Subcutaneous abdominal adipose tissue (tissue), 5 donors: ENCODE measurements around the gene LRTM1.

ENCODE experiments used
- H3K27ac ChIP-seq: one replicate; pipeline ENCODE4 v1.7.0; 2013; ENCODE audit warnings: low read depth, mild to moderate bottlenecking, inconsistent platforms, low read length, moderate library complexity
- H3K27me3 ChIP-seq, 5 donors: one replicate each; pipeline ENCODE4 v1.7.0; 2013; ENCODE audit warnings: low read length in 5 of 5, inconsistent platforms in 1 of 5; ENCODE audit not compliant: control insufficient read depth in 5 of 5, insufficient read depth in 4 of 5
- H3K36me3 ChIP-seq, 5 donors: one replicate each; pipeline ENCODE4 v1.7.0; 2013; ENCODE audit warnings: low read length in 5 of 5; ENCODE audit not compliant: control insufficient read depth in 5 of 5, insufficient read depth in 5 of 5
- H3K4me1 ChIP-seq, 5 donors: one replicate each; pipeline ENCODE4 v1.7.0; 2013; ENCODE audit warnings: low read length in 5 of 5, mild to moderate bottlenecking in 3 of 5, moderate library complexity in 1 of 5; ENCODE audit not compliant: control insufficient read depth in 5 of 5, insufficient read depth in 5 of 5
- H3K4me3 ChIP-seq, 5 donors: one replicate each; pipeline ENCODE4 v1.7.0; 2013; ENCODE audit warnings: low read length in 5 of 5, low read depth in 1 of 5
- H3K9ac ChIP-seq, 5 donors: one replicate each; pipeline ENCODE4 v1.7.0; 2013; ENCODE audit warnings: low read length in 5 of 5, mild to moderate bottlenecking in 4 of 5, moderate library complexity in 3 of 5
- H3K9me3 ChIP-seq, 5 donors: one replicate each; pipeline ENCODE4 v1.7.0; 2013; ENCODE audit warnings: low read length in 5 of 5; ENCODE audit not compliant: control insufficient read depth in 5 of 5
- donor health status: healthy.
- donor health status: healthy.
- donor health status: healthy.
- donor health status: healthy.
- donor health status: healthy.

LRTM1 gene

DNA sequence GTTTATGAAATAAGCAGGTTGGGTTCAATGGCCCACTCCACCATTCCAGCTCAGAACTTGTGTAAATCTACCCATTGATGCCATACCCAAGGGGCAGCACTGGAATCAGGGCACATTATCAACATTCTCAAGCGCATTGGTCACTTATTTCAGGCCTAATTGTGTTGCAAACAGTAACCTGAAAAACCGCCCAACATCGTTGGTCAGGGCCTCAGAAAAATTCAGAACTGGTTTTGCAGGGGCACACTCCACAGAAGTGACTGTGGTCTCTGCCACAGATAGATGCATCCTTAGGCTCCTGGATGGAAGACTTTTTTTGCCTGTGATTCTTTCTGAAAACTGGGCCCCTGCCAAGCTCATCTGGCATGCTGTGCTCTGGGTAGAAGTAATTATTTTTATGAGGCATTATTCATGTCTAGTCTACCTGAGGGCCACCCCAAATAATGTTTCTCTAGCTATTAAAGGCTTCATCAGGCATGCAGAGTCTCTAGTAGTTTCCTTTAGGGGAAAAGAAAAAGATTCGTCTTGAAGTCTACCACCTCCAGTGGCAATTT is 21.7 kb upstream of the LRTM1 start:
- Histone ChIP-seq H3K4me3 (no peak overlapping the region), H3K9ac (no peak overlapping the region), H3K4me1 (peaks cover 0 to 8% (median 2%) of the 10 kb centered on the region in 5 donors), H3K36me3 (no peaks in the 10 kb centered on the region), H3K9me3 (no peaks in the 10 kb centered on the region), H3K27ac (no peak overlapping the region), H3K27me3 (no peaks in the 10 kb centered on the region)

- H3K9me3 ChIP-seq, result no peaks in the 10 kb centered on the region
- no peak overlapping the region for H3K9ac ChIP-seq
- no peak overlapping the region for H3K4me3 ChIP-seq
- no peaks in the 10 kb centered on the region for H3K4me1 ChIP-seq
- peaks cover 0 to 2% (median 0%) of the 10 kb centered on the region in 5 donors for H3K27me3 ChIP-seq
- H3K27ac ChIP-seq, result no peak overlapping the region
- H3K36me3 ChIP-seq, result no peaks in the 10 kb centered on the region
Observed at GRCh38 chr3:54941690-54942362, 14.0 kb upstream of the LRTM1 start.

GRCh38 chr3:54940971-54941370 is 13.1 kb upstream of the LRTM1 start:
- H3K27ac ChIP-seq, result no peak overlapping the region

DNA sequence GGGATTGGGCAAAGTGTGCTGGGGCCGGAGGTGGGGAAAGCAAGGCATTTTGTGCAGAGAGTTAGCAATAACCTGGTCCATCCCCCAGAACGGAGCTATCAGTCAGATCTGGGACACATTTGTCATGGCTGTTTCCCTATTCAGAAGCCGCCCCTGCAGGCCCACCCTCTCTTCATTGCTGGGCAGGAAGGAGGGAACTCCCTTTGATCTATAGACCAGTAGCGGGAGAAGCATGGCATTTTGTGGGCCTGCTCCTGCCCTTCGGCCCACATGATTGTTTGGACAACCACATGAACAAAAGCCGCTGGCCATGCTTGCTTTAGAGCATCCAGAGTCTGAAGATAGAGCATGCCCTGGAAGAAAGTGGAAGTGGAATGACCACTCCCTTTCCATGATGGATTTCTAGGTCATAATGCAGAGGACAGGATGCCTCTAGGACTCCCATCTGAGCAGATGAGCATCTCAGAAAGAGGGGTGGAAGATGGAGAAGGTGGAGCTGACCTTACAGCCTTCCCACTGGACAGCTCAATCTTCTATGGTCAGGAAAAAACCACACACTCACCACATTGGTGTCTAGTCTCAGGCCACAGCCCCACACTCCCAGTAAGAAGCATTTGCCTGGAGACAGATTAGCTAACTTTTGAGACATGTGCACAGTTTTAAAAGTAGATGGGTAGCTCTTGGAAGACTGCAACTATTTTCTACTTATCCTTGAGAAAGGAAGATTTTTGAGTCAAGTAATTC is 11.9 kb upstream of the LRTM1 start:
- H3K4me3 ChIP-seq, result no peak overlapping the region
- H3K36me3 ChIP-seq, result no peaks in the 10 kb centered on the region
- no peaks in the 10 kb centered on the region for H3K9me3 ChIP-seq
- peaks cover 0 to 2% (median 0%) of the 10 kb centered on the region in 5 donors for H3K27me3 ChIP-seq
- H3K9ac ChIP-seq, result no peak overlapping the region
- no peaks in the 10 kb centered on the region for H3K4me1 ChIP-seq
- no peak overlapping the region for H3K27ac ChIP-seq

More at GRCh38 chr3:54940971-54941370, 13.1 kb upstream of the LRTM1 start:
- Histone ChIP-seq H3K9ac (no peak overlapping the region), H3K9me3 (no peaks in the 10 kb centered on the region), H3K27me3 (peaks cover 0 to 2% (median 0%) of the 10 kb centered on the region in 5 donors), H3K4me1 (no peaks in the 10 kb centered on the region), H3K36me3 (no peaks in the 10 kb centered on the region), H3K4me3 (no peak overlapping the region)

- no peak overlapping the region for H3K9ac ChIP-seq
- no peak overlapping the region for H3K27ac ChIP-seq
- H3K9me3 ChIP-seq, result no peaks in the 10 kb centered on the region
- no peak overlapping the region for H3K4me3 ChIP-seq
- H3K27me3 ChIP-seq, result peaks cover 0 to 2% (median 0%) of the 10 kb centered on the region in 5 donors
- no peaks in the 10 kb centered on the region for H3K36me3 ChIP-seq
- H3K4me1 ChIP-seq, result no peaks in the 10 kb centered on the region
Observed at GRCh38 chr3:54936561-54936960, 8.7 kb upstream of the LRTM1 start.

GRCh38 chr3:54935869-54936268 is 8.0 kb upstream of the LRTM1 start:
- no peaks in the 10 kb centered on the region for H3K4me1 ChIP-seq
- H3K4me3 ChIP-seq, result no peak overlapping the region
- H3K27ac ChIP-seq, result no peak overlapping the region
- H3K9ac ChIP-seq, result no peak overlapping the region
- peaks cover 0 to 2% (median 0%) of the 10 kb centered on the region in 5 donors for H3K27me3 ChIP-seq
- H3K36me3 ChIP-seq, result no peaks in the 10 kb centered on the region
- H3K9me3 ChIP-seq, result no peaks in the 10 kb centered on the region

- Histone ChIP-seq H3K27me3 (no peaks in the 10 kb centered on the region), H3K36me3 (no peaks in the 10 kb centered on the region), H3K27ac (no peak overlapping the region), H3K9me3 (no peaks in the 10 kb centered on the region), H3K9ac (no peak overlapping the region), H3K4me3 (no peak overlapping the region), H3K4me1 (no peaks in the 10 kb centered on the region)
Observed at GRCh38 chr3:54932606-54933005, 4.7 kb upstream of the LRTM1 start.

GRCh38 chr3:54931182-54931581 is 3.3 kb upstream of the LRTM1 start:
- H3K36me3 ChIP-seq, result no peaks in the 10 kb centered on the region
- H3K9me3 ChIP-seq, result no peaks in the 10 kb centered on the region
- no peak overlapping the region for H3K9ac ChIP-seq
- no peaks in the 10 kb centered on the region for H3K4me1 ChIP-seq
- no peak overlapping the region for H3K4me3 ChIP-seq
- no peak overlapping the region for H3K27ac ChIP-seq
- no peaks in the 10 kb centered on the region for H3K27me3 ChIP-seq

GRCh38 chr3:54918516-54918915 is 9.3 kb downstream of the LRTM1 start:
- Histone ChIP-seq H3K36me3 (no peaks in the 10 kb centered on the region), H3K9ac (no peak overlapping the region), H3K27me3 (no peaks in the 10 kb centered on the region), H3K27ac (no peak overlapping the region), H3K4me1 (no peaks in the 10 kb centered on the region), H3K9me3 (no peaks in the 10 kb centered on the region), H3K4me3 (no peak overlapping the region)

DNA sequence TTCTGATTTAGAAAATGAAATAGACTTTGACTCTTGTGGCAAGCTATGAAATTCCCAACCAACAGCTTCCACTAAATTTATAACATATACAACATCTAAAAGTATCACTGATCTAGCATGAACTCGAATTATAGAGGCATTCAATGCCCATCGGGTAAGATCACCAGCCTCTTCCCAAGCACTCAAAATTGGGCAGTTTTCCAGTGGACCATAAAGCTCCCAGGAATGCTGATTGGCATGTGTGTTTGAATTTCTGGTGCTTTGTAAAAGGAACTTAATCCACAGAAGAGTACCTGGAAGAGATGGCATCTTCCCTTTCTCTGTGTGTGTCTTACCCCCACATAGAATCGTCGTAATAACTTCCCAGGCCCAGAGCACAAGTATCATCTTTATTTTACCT is 10.0 kb downstream of the LRTM1 start:
- H3K9me3 ChIP-seq, result no peaks in the 10 kb centered on the region
- H3K4me1 ChIP-seq, result no peaks in the 10 kb centered on the region
- H3K27me3 ChIP-seq, result no peaks in the 10 kb centered on the region
- H3K9ac ChIP-seq, result no peak overlapping the region
- H3K36me3 ChIP-seq, result no peaks in the 10 kb centered on the region
- H3K27ac ChIP-seq, result no peak overlapping the region
- H3K4me3 ChIP-seq, result no peak overlapping the region
